Breast epithelium (tissue), 4 donors: Measurements from ENCODE around the gene RABEP1. TPM values are rescaled to one million over a fixed set of nuclear protein-coding genes. Genes with fewer than 3 reads are reported as not detected.

Experiments used
- DNase-seq, 2 donors: peaks; one replicate each; pipeline ENCODE4 v3.0.0-alpha.2; 2019; ENCODE audit warnings: low spot score in 2 of 2
- H3K27ac ChIP-seq, 2 donors: fragments of 200-600 bp; sonication (generic) in 1 of 2; one replicate each; pipeline ENCODE4 v1.5.1; 2016 to 2019; ENCODE audit warnings: mild to moderate bottlenecking in 1 of 2
- H3K27me3 ChIP-seq, 2 donors: fragments of 200-600 bp; sonication (generic) in 1 of 2; one replicate each; pipeline versions ENCODE4 v1.5.1 to v1.6.0; 2017 to 2019; ENCODE audit warnings: control low read depth in 1 of 2, mild to moderate bottlenecking in 1 of 2
- H3K36me3 ChIP-seq: fragments of 200-600 bp; one replicate; pipeline ENCODE4 v1.5.1; 2019
- H3K4me1 ChIP-seq, 2 donors: fragments of 200-600 bp; sonication (generic); one replicate each; pipeline ENCODE4 v1.5.1; 2016 to 2019; ENCODE audit warnings: control low read depth in 1 of 2
- H3K4me3 ChIP-seq, 3 donors: fragments of 200-600 bp; sonication (generic); 1 replicate in 2 of 3; 2 replicates in 1 of 3; pipeline ENCODE4 v1.5.1; 2016 to 2019; ENCODE audit warnings: mild to moderate bottlenecking in 3 of 3, moderate library complexity in 2 of 3
- H3K9me3 ChIP-seq, 2 donors: fragments of 200-600 bp; sonication (generic) in 1 of 2; one replicate each; pipeline ENCODE4 v1.5.1; 2016 to 2019; ENCODE audit warnings: control low read depth in 1 of 2
- CTCF ChIP-seq, 3 donors: fragments of 450-650 bp; IDR thresholded peaks; one replicate each; pipeline ENCODE4 v1.5.1; 2016 to 2017; ENCODE audit warnings: antibody characterized with exemption in 3 of 3, mild to moderate bottlenecking in 3 of 3, moderate library complexity in 3 of 3
- POLR2A ChIP-seq: fragments of 450-650 bp; IDR thresholded peaks from one replicate; pipeline ENCODE4 v1.6.1; 2016; ENCODE audit warnings: antibody characterized with exemption, mild to moderate bottlenecking, moderate library complexity
- POLR2AphosphoS5 ChIP-seq, 3 donors: sonication (generic); formaldehyde crosslinking; IDR thresholded peaks; one replicate each; pipeline ENCODE4 v1.6.1; 2017; ENCODE audit warnings: antibody characterized with exemption in 3 of 3
- intact Hi-C: fragments of 100-400 bp; cut with DNase I; formaldehyde crosslinking; loops from one replicate; pipeline ENCODE4 v1.15.1; 2023; ENCODE audit warnings: low total_unique reads
- total RNA-seq, 3 donors: library from RNA; depleted of rRNA; stranded (reverse); fragments of >200 nt; gene quantifications; one replicate each; pipeline ENCODE4 v1.1.0, GENCODE V29; 2016

The RABEP1 gene
- total RNA-seq, 3 donors from 2014 or later = 50.4 to 88.7 (median 73.7) TPM

GRCh38 chr17:5330981-5331380 is 48.9 kb downstream of the RABEP1 start:
- DNase-seq = no peak
- intact Hi-C loops = no loop called here
- Histone ChIP-seq H3K4me1 (no peaks in the 10 kb centered on the region), H3K27ac (no peak overlapping the region), H3K27me3 (no peaks in the 10 kb centered on the region), H3K9me3 (no peaks in the 10 kb centered on the region), H3K4me3 (no peak overlapping the region), H3K36me3 (no peaks in the 10 kb centered on the region)
- no peak for TF ChIP-seq CTCF (IDR thresholded peaks at IDR 0.05)

- Histone ChIP-seq H3K27ac (no peak overlapping the region), H3K9me3 (no peaks in the 10 kb centered on the region), H3K36me3 (no peaks in the 10 kb centered on the region), H3K27me3 (no peaks in the 10 kb centered on the region), H3K4me1 (no peaks in the 10 kb centered on the region), H3K4me3 (no peak overlapping the region)
- DNase-seq = no peak
- intact Hi-C loops = no loop called here
- TF ChIP-seq CTCF (IDR thresholded peaks at IDR 0.05) (no peak), POLR2AphosphoS5 (IDR thresholded peaks at IDR 0.05) (no peak), POLR2A (no peak)
Observed at GRCh38 chr17:5331506-5331905, 49.4 kb downstream of the RABEP1 start.

- intact Hi-C loops = no loop called here
- no peak for TF ChIP-seq POLR2A
- TF ChIP-seq POLR2AphosphoS5 (IDR thresholded peaks at IDR 0.05) = no peak
- no peak for TF ChIP-seq CTCF (IDR thresholded peaks at IDR 0.05)
- no peak for DNase-seq
Observed at GRCh38 chr17:5344914-5345313, 62.8 kb downstream of the RABEP1 start.

GRCh38 chr17:5352681-5353289 is 70.7 kb downstream of the RABEP1 start:
- TF ChIP-seq POLR2A = no peak
- TF ChIP-seq POLR2AphosphoS5 (IDR thresholded peaks at IDR 0.05) = no peak
- no peak for TF ChIP-seq CTCF (IDR thresholded peaks at IDR 0.05)
- DNase-seq = no peak
- peaks cover 16% of the 10 kb centered on the region for H3K36me3 ChIP-seq
- H3K27me3 ChIP-seq = no peaks in the 10 kb centered on the region
- no peak overlapping the region for H3K27ac ChIP-seq
- intact Hi-C loops = no loop called here
- no peak overlapping the region for H3K4me3 ChIP-seq
- H3K9me3 ChIP-seq = no peaks in the 10 kb centered on the region
- no peaks in the 10 kb centered on the region for H3K4me1 ChIP-seq

More at GRCh38 chr17:5344914-5345313, 62.8 kb downstream of the RABEP1 start:
- Histone ChIP-seq H3K27me3 (no peaks in the 10 kb centered on the region), H3K4me1 (no peaks in the 10 kb centered on the region), H3K36me3 (no peaks in the 10 kb centered on the region), H3K27ac (no peak overlapping the region), H3K9me3 (no peaks in the 10 kb centered on the region), H3K4me3 (no peak overlapping the region)

- H3K9me3 ChIP-seq = no peaks in the 10 kb centered on the region
- intact Hi-C loops = no loop called here
- no peak for DNase-seq
- no peak overlapping the region for H3K27ac ChIP-seq
- H3K4me1 ChIP-seq = no peaks in the 10 kb centered on the region
- no peaks in the 10 kb centered on the region for H3K27me3 ChIP-seq
- peaks cover 16% of the 10 kb centered on the region for H3K36me3 ChIP-seq
- H3K4me3 ChIP-seq = no peak overlapping the region
- TF ChIP-seq POLR2AphosphoS5 (IDR thresholded peaks at IDR 0.05) = no peak
- no peak for TF ChIP-seq CTCF (IDR thresholded peaks at IDR 0.05)
- no peak for TF ChIP-seq POLR2A
Observed at GRCh38 chr17:5354310-5354709, 72.2 kb downstream of the RABEP1 start.
